Stimulated activated CD8-positive, alpha-beta memory T cell treated with anti-CD3 and anti-CD28 coated beads, Interleukin-7, amount 100 ng/mL, for 4 hours (primary cell): ENCODE data around the gene GREB1.

Source experiments
- DNase-seq, 2 donors: peaks; one replicate each; pipeline ENCODE4 v3.0.0-alpha.2; 2020; ENCODE audit warnings: low read depth in 2 of 2

The GREB1 gene

GRCh38 chr2:11562011-11562410 lies 28.2 kb downstream of the GREB1 start:
- no peak for DNase-seq

DNA sequence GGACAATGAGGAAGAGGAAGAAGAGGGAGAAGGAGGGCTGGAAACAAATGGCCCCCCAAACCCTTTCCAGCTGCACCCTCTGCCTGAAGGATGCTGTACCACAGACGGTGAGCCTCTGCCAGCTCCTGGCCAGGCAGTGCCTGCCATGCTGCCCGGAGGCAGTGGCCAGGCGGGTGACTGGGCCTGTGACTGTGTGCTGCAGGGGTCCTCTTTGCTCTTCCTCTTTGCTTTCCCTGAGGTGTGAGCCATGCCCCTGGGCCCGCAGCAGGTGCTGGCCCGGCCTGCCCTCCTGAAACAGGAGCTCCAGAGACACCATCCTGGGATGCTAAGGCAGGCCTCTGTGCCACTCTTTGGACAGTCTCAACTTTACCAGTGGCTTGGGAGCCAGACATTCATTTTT lies 28.6 kb downstream of the GREB1 start:
- DNase-seq: no peak

- no peak for DNase-seq
Measured at GRCh38 chr2:11563784-11564666, 30.2 kb downstream of the GREB1 start.

- DNase-seq: no peak
Measured at GRCh38 chr2:11564816-11565567, 31.1 kb downstream of the GREB1 start.

GRCh38 chr2:11566383-11566782 lies 32.5 kb downstream of the GREB1 start:
- DNase-seq: no peak

GRCh38 chr2:11567631-11568031 lies 33.8 kb downstream of the GREB1 start:
- DNase-seq: no peak

DNA sequence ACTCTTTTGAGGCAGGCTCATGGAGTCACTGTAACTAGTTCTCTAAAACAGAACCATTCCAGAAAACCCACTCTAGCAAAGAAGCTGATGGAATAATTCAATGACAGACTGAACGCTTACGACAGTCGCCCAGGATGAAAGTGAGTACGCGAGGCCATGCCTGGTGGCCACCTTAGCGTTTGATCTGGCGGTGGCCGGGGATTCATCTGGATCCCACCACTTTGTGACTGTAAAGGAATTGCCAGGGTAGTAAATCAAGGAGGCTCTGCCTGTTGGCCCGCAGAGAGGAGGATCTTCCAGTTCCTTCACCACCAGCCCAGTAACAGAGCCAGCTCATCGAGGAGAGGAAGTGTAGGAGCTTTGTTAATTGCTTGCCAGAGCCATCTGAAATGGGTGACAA lies 34.6 kb downstream of the GREB1 start:
- DNase-seq: no peak

DNA sequence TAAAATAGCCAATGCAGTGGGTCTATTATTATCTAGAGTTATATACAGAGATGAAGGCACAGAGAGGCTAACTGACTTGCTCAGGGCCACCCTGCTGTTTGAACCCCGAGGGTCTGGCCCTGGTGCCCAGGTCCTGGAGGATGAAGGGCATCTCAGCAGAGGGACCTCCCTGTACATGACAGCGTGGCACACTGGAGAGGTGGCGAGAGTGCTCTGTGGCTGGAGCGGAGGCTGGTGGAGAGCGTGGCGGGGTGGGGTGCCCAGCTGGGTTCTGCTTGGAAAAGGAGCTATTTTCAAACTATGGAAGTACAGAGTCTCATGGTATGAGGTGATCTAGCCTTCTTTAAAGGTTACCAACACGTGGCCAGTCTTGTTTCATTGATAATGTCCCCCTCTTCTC lies 35.8 kb downstream of the GREB1 start:
- no peak for DNase-seq

DNA sequence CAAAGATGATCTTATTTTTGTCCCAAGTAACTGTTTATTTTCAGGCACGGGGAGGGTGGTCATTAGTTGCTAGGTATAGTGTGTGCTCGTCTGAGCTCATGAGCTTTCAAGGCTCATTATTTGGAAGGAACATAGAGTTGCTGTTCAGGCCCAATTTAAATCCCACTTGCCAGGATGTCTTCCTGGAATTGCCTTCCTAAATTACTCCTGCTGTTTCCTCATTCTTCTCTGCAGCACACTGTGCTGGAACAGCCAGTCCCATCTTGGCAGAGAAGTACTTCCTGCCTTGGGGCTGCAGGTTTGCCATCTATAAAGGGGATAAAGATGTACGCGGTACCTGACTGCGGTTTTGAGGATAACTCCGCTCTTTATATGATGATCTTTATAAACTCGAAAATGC lies 37.3 kb downstream of the GREB1 start:
- no peak for DNase-seq

DNA sequence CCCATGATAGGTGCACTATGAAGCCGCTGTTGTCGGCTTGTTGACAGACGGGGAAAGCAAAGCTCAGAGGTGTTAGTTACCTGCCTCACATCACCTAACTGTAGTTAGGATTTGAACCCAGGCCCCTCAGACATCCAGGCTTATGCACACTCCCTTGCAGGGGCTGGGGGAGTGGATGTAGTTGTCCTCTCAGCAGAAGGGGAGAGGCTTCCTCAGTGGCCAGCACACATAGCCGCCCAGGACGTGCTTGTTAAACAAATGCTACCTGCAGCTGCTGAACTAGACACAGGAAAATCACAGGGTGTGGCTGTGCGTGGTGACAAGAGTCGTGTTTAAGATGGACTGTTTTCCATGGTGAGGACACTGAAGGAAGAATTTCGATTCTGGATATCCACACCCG lies 39.2 kb downstream of the GREB1 start:
- no peak for DNase-seq

- DNase-seq: no peak
Measured at GRCh38 chr2:11573418-11574175, 39.8 kb downstream of the GREB1 start.

GRCh38 chr2:11574176-11575046 lies 40.6 kb downstream of the GREB1 start:
- no peak for DNase-seq

DNA sequence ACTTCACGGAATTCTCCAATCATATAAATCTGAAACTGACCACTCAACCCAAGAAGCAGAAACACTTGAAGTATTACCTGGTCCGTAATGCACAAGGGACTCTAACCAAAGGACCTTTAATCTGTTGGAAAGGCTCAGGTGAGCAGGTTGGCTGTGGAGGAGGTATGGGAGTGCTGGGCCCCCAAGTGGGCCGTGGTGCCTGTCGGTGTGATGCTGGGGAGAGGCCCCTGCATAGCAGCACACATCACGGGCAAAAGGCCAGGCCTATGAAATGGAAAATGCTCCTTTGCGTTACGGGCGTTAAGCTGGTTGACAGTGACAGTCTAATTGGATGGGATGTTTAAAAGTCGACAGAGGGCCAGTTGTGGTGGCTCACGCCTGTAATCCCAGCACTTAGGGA lies 42.6 kb downstream of the GREB1 start:
- no peak for DNase-seq

DNA sequence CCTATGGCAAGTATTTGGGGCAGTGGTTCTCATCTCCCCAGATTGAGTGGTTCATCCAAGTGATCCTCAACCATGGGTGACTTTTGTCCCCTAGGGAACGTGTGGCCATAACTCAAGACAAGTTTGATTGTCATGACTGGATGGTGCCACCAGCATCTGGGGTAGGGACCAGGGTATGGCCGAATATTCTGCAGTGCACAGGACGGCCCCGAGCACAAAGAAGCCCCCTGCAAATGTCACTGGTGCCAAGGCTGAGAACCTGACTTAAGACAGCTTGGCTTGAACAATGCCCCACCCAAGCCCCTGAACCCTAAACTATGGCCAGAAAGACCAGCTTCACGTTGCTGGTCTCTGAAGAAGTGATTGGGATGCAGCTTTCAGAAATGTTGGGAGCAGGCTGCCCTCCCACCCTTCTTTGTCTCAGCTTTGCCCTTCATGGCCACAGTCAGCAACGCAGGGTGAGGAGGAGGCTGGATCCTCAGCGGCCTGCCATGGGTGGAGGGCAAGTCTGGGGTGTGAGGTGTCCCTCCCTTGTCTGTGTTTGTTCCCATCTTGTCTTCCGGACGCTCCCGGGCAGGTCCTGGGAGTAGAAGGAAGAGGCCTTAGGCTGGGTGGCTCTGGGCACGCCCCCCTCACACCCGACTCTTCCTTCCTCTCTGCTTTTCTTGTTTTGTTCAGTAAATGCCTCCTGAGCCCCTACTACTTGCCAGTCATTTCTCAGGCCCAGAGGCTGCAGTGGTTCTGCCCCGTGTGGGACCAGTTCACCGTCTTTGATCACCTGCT lies 43.4 kb downstream of the GREB1 start:
- no peak for DNase-seq

DNA sequence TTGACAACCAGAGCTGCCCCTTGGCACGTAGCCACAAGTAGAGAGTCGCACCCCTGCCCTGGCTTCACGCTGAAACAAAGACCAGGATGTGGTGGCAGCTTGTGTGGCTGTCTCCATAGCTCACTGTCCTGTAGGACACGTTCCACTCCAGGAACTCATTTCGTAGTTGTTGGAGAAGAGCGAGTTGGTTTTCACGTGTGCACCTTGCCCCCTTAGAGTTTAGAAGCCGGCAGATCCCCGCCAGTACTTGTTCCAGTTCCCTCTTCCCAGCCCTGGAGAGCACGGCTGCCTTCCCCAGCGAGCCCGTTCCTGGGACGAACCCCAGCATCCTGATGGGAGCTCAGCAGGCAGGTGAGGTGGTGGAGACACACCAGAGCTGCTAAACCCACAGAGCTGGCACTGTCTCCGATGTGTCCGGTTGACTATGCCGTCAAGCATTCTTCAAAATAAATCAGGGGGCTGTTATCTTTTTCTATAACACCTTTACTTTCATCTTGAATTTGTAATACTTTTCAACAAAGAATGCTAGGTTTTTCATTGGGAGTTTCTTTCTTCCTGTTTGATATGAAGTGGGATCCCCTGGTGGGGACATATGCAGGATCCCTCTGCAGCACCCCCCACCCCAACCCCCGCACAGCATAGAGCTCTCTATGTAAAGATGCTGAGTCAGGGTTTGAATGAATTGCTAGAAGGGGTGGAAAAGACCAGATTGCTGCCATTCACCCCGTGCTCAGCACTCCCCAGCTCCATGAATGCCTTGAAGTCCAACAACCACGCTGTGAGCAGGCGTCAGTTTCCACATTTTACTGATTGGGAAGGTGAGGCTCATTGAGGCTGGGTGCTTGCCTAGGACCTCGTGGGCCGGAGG lies 44.5 kb downstream of the GREB1 start:
- no peak for DNase-seq

DNA sequence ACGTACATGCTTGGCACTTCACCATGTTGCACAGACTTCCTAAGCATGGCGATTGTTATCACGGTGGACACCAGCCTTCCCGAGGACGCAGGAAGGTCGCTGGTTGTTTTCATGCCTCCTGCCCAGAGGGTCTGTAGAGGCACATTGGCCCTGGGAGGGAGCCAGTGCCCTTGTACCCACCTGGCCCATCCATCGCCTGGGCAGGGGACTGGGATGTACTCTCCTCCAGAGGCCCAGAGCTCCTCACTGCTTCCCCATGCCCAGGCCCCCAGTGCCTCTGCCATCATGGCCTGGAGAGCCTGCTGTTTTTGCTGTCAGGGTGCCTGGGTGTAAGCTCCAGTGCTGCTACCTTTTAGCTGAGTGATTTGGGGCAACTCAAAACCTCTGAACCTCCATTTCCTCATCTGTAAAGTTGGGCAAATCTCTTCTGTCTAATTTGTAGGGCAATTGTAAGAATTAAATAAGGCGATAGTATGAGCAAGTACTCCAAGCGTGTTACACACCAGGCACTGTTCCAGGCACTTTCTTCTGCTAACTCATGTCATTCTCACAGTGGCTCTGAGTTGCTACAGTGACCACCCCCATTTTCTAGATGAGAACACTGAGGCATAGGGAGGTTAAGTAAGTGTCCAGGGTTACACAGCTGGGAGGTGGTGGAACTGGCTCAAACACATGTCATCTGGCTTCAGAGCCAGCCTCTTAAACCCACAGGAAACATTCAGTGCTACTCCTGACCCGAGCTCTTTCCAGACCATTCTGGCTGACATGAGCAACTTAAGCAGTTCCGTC lies 45.3 kb downstream of the GREB1 start:
- no peak for DNase-seq

DNA sequence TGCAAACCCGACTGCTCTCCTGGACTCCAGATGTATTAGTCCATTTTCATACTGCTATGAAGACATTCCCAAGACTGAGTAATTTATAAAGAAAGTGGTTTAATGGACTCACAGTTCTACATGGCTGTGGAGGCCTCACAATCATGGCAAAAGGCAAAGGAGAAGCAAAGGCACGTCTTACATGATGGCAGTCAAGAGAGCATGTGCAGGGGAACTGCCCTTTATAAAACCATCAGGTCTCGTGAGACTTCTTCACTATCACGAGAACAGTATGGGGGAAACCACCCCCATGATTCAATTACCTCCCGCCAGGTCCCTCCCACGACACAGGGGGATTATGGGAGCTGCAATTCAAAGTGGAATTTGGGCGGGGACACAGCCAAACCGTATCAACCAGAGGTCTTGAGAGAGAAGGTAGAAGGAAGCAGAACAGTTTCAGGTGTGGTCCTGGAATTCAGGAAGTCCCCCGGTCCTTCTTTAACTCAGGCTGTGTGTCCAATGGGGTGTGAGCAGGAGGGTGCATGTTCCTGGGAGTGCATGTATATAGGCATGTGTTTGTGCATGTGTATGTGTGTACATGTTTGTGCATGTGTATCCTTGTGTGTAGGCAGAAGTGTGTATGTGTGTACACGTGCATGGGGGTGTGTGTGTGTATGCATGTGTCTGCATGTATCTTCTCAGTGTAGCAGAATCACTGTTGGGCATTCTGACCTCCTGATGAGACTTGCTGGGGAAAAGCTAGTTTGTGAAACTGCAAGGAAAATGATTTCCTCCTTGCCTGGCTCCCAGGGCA lies 46.2 kb downstream of the GREB1 start:
- DNase-seq: no peak

- no peak for DNase-seq
Measured at GRCh38 chr2:11580697-11581096, 46.9 kb downstream of the GREB1 start.
